PC-9 (cell line): ENCODE measurements around the gene RNF146. TPM values are rescaled to one million over a fixed set of nuclear protein-coding genes. Genes with fewer than 3 reads are reported as not detected.
A peak's percentile ranks its signal among the peaks of the same experiment; 100 is the strongest.

Experiments used
- BruUV-seq: library from RNA; stranded (reverse); fragments of 400-500 nt; replicated peaks from 2 replicates; lab custom pipeline; 2021; lab: Mats Ljungman, UMichigan
- CTCF ChIA-PET: fragments of 300-600 bp; sonication (Branson Sonifier 250); formaldehyde crosslinking; loops from one replicate; lab custom pipeline; 2022; ENCODE audit warnings: antibody characterized with exemption; lab: Charles Lee
- POLR2A ChIA-PET: fragments of 300-600 bp; sonication (Branson Sonifier 250); formaldehyde crosslinking; loops from one replicate; lab custom pipeline; 2022; ENCODE audit warnings: antibody characterized with exemption; ENCODE audit not compliant: unreplicated experiment; lab: Charles Lee
- DNase-seq, 2 experiments: peaks; one replicate each; pipeline versions ENCODE4 v3.0.0 to v3.0.0-alpha.2; 2015 to 2022; ENCODE audit warnings: mixed read lengths in 1 of 2
- H2AFZ ChIP-seq: fragments of 200-600 bp; sonication (generic); 2 replicates; pipeline ENCODE4 v1.8.1; 2017; ENCODE audit warnings: antibody characterized with exemption
- H3F3A ChIP-seq: fragments of 200-600 bp; sonication (generic); 2 replicates; pipeline ENCODE4 v1.8.1; 2017; ENCODE audit warnings: antibody characterized with exemption, mild to moderate bottlenecking, low read depth; ENCODE audit not compliant: insufficient read depth
- H3K27ac ChIP-seq: fragments of 200-600 bp; sonication (generic); 2 replicates; pipeline ENCODE4 v1.6.1; 2016; ENCODE audit warnings: mixed run types
- H3K27me3 ChIP-seq: fragments of 200-600 bp; sonication (generic); 2 replicates; pipeline ENCODE4 v1.6.1; 2016; ENCODE audit warnings: low read depth, mixed run types; ENCODE audit not compliant: insufficient read depth
- H3K36me3 ChIP-seq: fragments of 200-600 bp; sonication (generic); 2 replicates; pipeline ENCODE4 v1.6.1; 2016; ENCODE audit warnings: low read depth, mixed run types
- H3K4me1 ChIP-seq: fragments of 200-600 bp; sonication (generic); replicated peaks from 2 replicates; pipeline ENCODE4 v1.6.1; 2016; ENCODE audit warnings: mixed run types; ENCODE audit not compliant: insufficient read depth
- H3K4me2 ChIP-seq: fragments of 200-600 bp; sonication (generic); 2 replicates; pipeline ENCODE4 v1.6.1; 2017; ENCODE audit warnings: mixed run types
- H3K4me3 ChIP-seq: fragments of 200-600 bp; sonication (generic); 2 replicates; pipeline ENCODE4 v1.6.1; 2016; ENCODE audit warnings: mixed run types
- H3K79me2 ChIP-seq: fragments of 200-600 bp; sonication (generic); 2 replicates; pipeline ENCODE4 v1.6.1; 2017; ENCODE audit warnings: low read depth, mixed run types
- H3K9me2 ChIP-seq: fragments of 200-600 bp; sonication (generic); 2 replicates; pipeline ENCODE4 v1.8.1; 2017; ENCODE audit warnings: mild to moderate bottlenecking; ENCODE audit not compliant: insufficient read depth
- H3K9me3 ChIP-seq: fragments of 200-600 bp; sonication (generic); 2 replicates; pipeline ENCODE4 v1.8.1; 2016; ENCODE audit warnings: low read depth; ENCODE audit not compliant: insufficient read depth
- H4K20me1 ChIP-seq: fragments of 200-600 bp; sonication (generic); 2 replicates; pipeline ENCODE4 v1.8.1; 2017; ENCODE audit not compliant: insufficient read depth
- EZH2 ChIP-seq: fragments of 200-600 bp; sonication (generic); IDR thresholded peaks from 2 replicates; pipeline ENCODE4 v1.8.0; 2017; ENCODE audit warnings: antibody characterized with exemption, low read depth
- intact Hi-C: fragments of 100-400 bp; cut with micrococcal nuclease; formaldehyde crosslinking; loops from one replicate; pipeline ENCODE4 v1.10.0; 2022; ENCODE audit not compliant: unreplicated experiment
- total RNA-seq: library from RNA; stranded (reverse); gene quantifications from 2 replicates; pipeline ENCODE4 v1.2.3, GENCODE V29; 2021
- TF ChIP-seq, protein P1 (sequence below): fragments of 200-600 bp; sonication (generic); conservative IDR thresholded peaks from 2 replicates; pipeline ENCODE4 v1.6.1; 2017; ENCODE audit warnings: mixed run types, antibody characterized with exemption, mild to moderate bottlenecking, moderate library complexity

RNF146 gene
- total RNA-seq, 1 experiment from 2014 or later = 28.6 TPM

DNA sequence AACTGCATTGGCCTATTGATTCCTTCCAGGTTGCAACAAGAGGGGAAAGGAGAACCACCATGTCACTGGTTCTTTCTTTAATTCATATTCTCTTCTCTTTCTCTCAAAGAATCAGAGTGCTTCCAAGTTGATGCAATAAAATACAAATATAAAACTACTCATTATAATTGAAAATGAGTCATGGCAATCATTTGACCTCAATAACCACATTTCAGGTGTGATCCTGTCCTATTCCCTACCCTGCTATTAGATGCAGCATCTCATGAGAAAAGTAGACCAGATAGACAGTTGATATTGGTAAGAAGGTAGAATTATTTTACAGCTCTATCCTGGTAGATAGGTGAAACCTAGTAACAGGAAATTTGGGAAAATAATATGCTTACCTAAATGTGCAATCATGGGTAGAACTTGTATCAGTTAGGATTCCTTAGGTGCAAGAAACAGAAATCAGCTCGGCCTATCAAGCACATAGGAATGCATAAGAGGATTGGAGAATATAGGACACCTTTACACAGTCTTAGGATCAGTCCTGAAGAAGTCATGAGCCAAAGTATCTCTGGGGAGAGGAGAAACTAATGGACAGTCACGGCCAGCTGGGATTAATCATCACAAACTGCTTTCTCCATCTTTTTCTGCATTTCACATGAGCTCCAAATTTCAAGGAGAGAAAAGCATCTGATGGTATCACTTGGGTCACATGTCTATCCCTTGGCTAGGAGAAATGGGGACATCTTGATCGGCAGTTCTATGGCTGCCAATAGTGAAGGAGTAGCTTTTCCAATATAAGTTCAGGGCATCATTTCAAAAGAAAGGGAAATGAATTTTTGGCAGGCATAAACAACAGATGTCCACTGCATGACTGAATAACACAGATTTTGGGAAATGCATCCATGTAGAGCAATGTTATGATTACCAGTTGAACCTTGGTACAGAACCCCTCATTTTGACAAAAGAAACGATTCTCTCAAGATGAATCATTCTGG is 19.3 kb upstream of the RNF146 start:
- Histone ChIP-seq H3K36me3 (no peaks in the 10 kb centered on the region), H3K27me3 (no peaks in the 10 kb centered on the region), H4K20me1 (no peaks in the 10 kb centered on the region), H3K4me1 (no peaks in the 10 kb centered on the region), H3K27ac (no peak overlapping the region), H3K9me3 (no peaks in the 10 kb centered on the region), H3K9me2 (no peaks in the 10 kb centered on the region), H3K4me2 (no peak overlapping the region), H3F3A (no peaks in the 10 kb centered on the region), H3K4me3 (no peak overlapping the region), H2AFZ (0 out of 2 replicates have a peak overlapping the region, but pooled peaks have one; percentile 40), H3K79me2 (no peaks in the 10 kb centered on the region)
- intact Hi-C loops = no loop called here
- CTCF ChIA-PET = no interaction called here
- no peak for DNase-seq
- BruUV-seq = no TSS peak
- TF ChIP-seq, protein P1, sequence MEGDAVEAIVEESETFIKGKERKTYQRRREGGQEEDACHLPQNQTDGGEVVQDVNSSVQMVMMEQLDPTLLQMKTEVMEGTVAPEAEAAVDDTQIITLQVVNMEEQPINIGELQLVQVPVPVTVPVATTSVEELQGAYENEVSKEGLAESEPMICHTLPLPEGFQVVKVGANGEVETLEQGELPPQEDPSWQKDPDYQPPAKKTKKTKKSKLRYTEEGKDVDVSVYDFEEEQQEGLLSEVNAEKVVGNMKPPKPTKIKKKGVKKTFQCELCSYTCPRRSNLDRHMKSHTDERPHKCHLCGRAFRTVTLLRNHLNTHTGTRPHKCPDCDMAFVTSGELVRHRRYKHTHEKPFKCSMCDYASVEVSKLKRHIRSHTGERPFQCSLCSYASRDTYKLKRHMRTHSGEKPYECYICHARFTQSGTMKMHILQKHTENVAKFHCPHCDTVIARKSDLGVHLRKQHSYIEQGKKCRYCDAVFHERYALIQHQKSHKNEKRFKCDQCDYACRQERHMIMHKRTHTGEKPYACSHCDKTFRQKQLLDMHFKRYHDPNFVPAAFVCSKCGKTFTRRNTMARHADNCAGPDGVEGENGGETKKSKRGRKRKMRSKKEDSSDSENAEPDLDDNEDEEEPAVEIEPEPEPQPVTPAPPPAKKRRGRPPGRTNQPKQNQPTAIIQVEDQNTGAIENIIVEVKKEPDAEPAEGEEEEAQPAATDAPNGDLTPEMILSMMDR = no peak
- no peak for TF ChIP-seq EZH2
- POLR2A ChIA-PET = no interaction called here

DNA sequence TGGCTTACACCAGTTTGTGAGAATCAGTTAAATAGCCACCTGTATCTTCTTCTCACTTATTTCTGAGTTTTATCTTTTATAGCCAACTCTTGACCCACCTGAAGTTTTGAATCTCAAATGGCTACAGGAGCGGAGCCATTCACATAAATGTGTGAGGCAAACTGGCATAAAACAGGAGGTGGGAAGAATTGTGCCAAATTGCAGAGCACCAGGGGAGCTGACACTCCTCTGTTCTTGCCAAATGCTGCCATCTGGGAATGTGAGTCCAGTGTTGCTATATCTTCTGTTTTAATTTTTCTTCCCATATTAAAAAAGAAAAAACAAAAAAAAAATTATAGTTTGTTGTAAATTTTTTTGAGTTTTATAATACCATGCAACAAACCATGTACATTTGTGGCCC is 17.0 kb upstream of the RNF146 start:
- Histone ChIP-seq H3K9me3 (no peaks in the 10 kb centered on the region), H3K36me3 (no peaks in the 10 kb centered on the region), H3K4me1 (no peaks in the 10 kb centered on the region), H3F3A (no peaks in the 10 kb centered on the region), H3K79me2 (no peaks in the 10 kb centered on the region), H2AFZ (no peak overlapping the region), H3K4me3 (no peak overlapping the region), H3K27me3 (no peaks in the 10 kb centered on the region), H4K20me1 (no peaks in the 10 kb centered on the region), H3K27ac (no peak overlapping the region), H3K9me2 (0 out of 2 replicates have a peak, but pooled peaks cover 3% of the 10 kb centered on the region), H3K4me2 (no peak overlapping the region)
- intact Hi-C loops = no loop called here
- TF ChIP-seq EZH2 = no peak
- TF ChIP-seq, protein P1 = no peak
- BruUV-seq = no TSS peak
- ChIA-PET CTCF (no interaction called here), POLR2A (no interaction called here)
- DNase-seq = no peak

DNA sequence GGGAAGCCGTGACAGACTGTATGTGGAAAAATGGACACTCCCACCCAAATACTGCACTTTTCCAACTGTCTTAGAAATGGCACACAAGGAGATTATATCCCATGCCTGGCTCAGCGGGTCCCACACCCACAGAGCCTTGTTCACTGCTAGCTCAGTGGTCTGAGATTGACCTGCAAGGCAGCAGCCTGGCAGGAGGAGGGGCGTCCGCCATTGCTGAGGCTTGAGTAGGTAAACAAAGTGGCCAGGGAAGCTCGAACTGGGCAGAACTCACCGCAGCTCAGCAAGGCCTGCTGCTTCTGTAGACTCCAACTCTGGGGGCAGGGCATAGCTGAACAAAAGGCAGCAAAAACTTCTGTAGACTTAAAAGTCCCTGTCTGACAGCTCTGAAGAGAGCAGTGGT is 11.4 kb upstream of the RNF146 start:
- no peak overlapping the region for H3K27ac ChIP-seq
- no peaks in the 10 kb centered on the region for H3K4me1 ChIP-seq
- POLR2A ChIA-PET = no interaction called here
- no peaks in the 10 kb centered on the region for H4K20me1 ChIP-seq
- no peaks in the 10 kb centered on the region for H3K9me3 ChIP-seq
- H3K4me2 ChIP-seq = no peak overlapping the region
- no peaks in the 10 kb centered on the region for H3F3A ChIP-seq
- no peak for DNase-seq
- H3K4me3 ChIP-seq = no peak overlapping the region
- peaks cover 3% of the 10 kb centered on the region; the same call in 1 of the 2 replicates for H3K9me2 ChIP-seq
- H3K27me3 ChIP-seq = no peaks in the 10 kb centered on the region
- no peaks in the 10 kb centered on the region for H3K79me2 ChIP-seq
- no TSS peak for BruUV-seq
- intact Hi-C loops = no loop called here
- TF ChIP-seq, protein P1 = no peak
- TF ChIP-seq EZH2 = no peak
- CTCF ChIA-PET = no interaction called here
- no peak overlapping the region for H2AFZ ChIP-seq
- no peaks in the 10 kb centered on the region for H3K36me3 ChIP-seq
